Spinal cord (tissue), 10 donors: ENCODE results near the gene PDZD8. TPM values are rescaled to one million over a fixed set of nuclear protein-coding genes. Genes with fewer than 3 reads are reported as not detected.

Source experiments
- DNase-seq, 6 donors: peaks; one replicate each; pipeline versions ENCODE4 v3.0.0 to v3.0.0-alpha.2; 2013 to 2015; ENCODE audit warnings: low spot score in 6 of 6, low read depth in 4 of 6
- H3K27ac ChIP-seq: one replicate; pipeline ENCODE4 v1.5.1; 2013; ENCODE audit warnings: low read depth, low read length, control low read depth
- H3K27me3 ChIP-seq: one replicate; pipeline ENCODE4 v1.6.1; 2013; ENCODE audit warnings: low read length; ENCODE audit not compliant: control insufficient read depth, insufficient read depth
- H3K36me3 ChIP-seq: one replicate; pipeline ENCODE4 v1.6.1; 2013; ENCODE audit warnings: low read length; ENCODE audit not compliant: control insufficient read depth, insufficient read depth
- H3K4me1 ChIP-seq: one replicate; pipeline ENCODE4 v1.6.1; 2013; ENCODE audit warnings: low read length; ENCODE audit not compliant: control insufficient read depth, insufficient read depth
- H3K4me3 ChIP-seq: one replicate; pipeline ENCODE4 v1.5.1; 2013; ENCODE audit warnings: low read depth, low read length, control low read depth
- H3K9me3 ChIP-seq: one replicate; pipeline ENCODE4 v1.6.1; 2013; ENCODE audit warnings: low read length; ENCODE audit not compliant: control insufficient read depth, insufficient read depth
- WGBS: methylation state at CpG from one replicate; pipeline ENCODE4 v1.1.5; 2013; ENCODE audit warnings: missing lambda C conversion rate; ENCODE audit not compliant: insufficient coverage; 5-methylcytosine and 5-hydroxymethylcytosine counted together
- polyA plus RNA-seq, 2 donors: library from polyadenylated mRNA; unstranded; fragments of 120-200 nt; gene quantifications; one replicate each; pipeline ENCODE4 v1.2.1, GENCODE V29; 2013; ENCODE audit not compliant: insufficient read length in 2 of 2
- total RNA-seq, 2 donors: library from RNA; depleted of rRNA in 1 of 2; stranded (reverse); fragments of 120-200 nt in 1 of 2; fragments of >200 nt in 1 of 2; gene quantifications; one replicate each; pipeline versions ENCODE4 v1.2.3 to v1.2.4, GENCODE V29; 2013 to 2014
- donor health status: healthy.

The PDZD8 gene
- total and polyA plus RNA-seq, 4 donors, result 25.2 to 43.6 (median 35.6) TPM

DNA sequence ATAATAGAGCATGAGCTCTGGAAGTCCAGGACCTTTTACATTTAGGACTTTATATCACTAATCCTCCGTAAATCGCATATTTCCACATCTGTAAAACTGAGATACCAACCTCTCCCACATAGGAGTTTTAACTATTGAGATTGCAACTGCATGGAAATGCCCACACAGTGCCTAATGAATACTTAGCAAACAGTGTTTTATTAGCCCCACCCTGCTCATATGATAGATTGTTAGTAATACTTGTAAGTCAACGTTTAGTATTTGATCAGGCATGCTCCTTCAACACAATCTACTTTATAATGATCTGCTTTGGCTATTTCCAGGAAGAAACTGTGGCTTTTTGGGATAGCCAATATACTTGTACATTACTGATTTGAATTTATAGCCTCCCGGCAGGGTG lies 8.5 kb downstream of the PDZD8 start:
- peaks cover 11% of the 10 kb centered on the region for H3K4me1 ChIP-seq
- H3K9me3 ChIP-seq, result no peaks in the 10 kb centered on the region
- no peaks in the 10 kb centered on the region for H3K36me3 ChIP-seq
- no peak for DNase-seq
- H3K4me3 ChIP-seq, result no peak overlapping the region
- WGBS, result 80% methylated on average over 2 of the region's 4 CpGs
- H3K27me3 ChIP-seq, result no peaks in the 10 kb centered on the region
- no peak overlapping the region for H3K27ac ChIP-seq

DNA sequence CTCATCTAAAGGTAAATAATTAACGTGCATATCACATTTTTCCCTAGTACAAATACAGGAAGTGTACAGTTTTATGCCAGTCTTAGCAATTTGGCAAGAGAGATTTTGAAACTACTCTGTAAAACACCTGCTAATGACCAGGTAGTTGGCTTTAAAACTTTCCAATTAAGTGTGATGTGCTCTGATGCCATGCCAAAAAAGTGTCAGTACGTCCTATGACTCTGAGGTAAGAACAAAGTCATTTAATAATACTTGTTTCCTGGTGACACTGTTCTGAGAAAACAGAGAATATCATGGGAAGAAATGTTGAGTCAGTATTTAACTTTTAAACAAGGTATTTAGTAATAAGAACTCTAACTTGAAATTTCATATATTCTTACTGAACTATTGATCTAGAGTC lies 9.6 kb downstream of the PDZD8 start:
- H3K4me1 ChIP-seq, result peaks cover 2% of the 10 kb centered on the region
- H3K27me3 ChIP-seq, result no peaks in the 10 kb centered on the region
- no peak overlapping the region for H3K27ac ChIP-seq
- WGBS, result no CpG with 5 or more reads among the region's 2 CpGs
- H3K9me3 ChIP-seq, result no peaks in the 10 kb centered on the region
- DNase-seq, result no peak
- no peak overlapping the region for H3K4me3 ChIP-seq
- H3K36me3 ChIP-seq, result no peaks in the 10 kb centered on the region

DNA sequence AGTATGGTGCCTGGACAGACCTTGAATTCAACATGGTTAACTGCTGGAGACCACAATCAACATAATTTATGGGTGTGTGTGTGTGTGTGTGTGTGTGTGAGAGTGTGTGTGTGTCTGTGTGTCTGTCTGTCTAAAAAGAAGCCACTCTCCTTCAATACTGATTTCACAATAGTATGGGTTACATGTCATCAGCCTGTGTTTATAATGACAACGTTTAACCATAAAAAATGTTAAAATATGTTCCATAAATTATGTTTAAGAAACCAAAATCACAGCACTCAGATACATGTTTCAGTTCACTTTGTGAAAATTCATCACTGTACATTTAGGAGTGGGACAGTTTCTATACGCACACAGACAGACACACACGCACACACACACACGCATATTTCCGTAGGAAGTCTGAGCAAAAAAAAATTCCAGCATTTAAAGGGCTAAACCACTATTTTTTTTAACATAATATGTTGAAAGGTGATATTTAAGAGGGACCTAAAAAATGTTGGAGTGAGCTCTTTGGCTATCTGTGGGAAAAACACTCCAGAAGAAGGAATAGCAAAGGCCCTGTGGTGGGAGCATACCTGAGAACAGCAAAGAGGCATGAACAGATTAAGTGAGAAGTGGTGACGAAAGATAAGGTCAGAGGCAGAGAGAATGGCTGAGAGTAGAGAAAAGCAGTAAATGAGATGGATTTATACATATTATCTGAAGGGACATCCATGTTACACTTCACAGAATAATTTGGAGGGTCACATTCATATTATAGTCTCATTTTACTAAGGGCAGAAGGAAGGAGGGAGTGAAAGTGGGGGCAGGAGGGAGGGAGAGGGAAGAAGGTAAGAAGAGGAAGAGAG lies 10.9 kb downstream of the PDZD8 start:
- H3K9me3 ChIP-seq, result no peaks in the 10 kb centered on the region
- H3K4me3 ChIP-seq, result no peak overlapping the region
- WGBS, result 100% methylated on average over 1 of the region's 6 CpGs
- no peak overlapping the region for H3K27ac ChIP-seq
- no peaks in the 10 kb centered on the region for H3K36me3 ChIP-seq
- H3K27me3 ChIP-seq, result no peaks in the 10 kb centered on the region
- no peaks in the 10 kb centered on the region for H3K4me1 ChIP-seq
- no peak for DNase-seq

DNA sequence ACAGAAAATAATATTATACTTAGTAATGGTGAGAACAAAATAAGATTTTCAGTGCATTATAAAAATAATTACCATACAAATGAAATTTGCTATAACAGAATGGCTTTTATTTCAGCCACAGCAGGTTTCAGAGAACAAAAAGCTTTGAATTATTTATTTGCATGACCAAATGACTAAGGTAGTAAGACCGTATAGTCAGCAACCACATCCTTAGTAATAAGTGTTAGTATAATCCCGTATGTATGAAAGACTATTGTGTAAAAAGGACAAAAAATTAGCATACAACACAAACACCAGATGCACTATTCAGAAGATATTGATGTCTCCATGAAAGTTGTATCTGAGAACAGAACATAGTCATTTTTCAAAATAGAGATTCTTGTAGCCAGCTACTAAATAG lies 12.2 kb downstream of the PDZD8 start:
- Histone ChIP-seq H3K27me3 (no peaks in the 10 kb centered on the region), H3K36me3 (no peaks in the 10 kb centered on the region), H3K27ac (no peak overlapping the region), H3K9me3 (no peaks in the 10 kb centered on the region), H3K4me1 (no peaks in the 10 kb centered on the region), H3K4me3 (no peak overlapping the region)
- no peak for DNase-seq
- WGBS, result no CpG with 5 or more reads among the region's 2 CpGs

DNA sequence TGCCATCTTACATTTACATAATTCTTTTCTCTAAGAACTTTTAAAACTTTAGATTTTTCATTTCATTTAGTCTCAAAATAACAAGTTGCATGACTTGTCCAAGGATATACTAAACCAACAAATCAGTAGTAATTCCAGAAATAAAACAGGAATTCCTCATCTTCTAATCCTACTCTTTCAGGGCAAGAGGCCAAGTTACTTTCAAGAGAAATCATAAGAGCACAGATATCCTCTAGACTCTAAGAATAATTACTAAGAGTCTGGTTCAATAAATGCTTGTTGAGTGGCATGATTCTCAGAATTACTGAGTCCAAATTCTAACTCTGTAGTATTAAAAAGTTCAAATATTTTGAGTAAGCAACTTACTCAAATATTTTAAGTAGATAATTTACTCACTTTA lies 12.9 kb downstream of the PDZD8 start:
- Histone ChIP-seq H3K9me3 (no peaks in the 10 kb centered on the region), H3K36me3 (no peaks in the 10 kb centered on the region), H3K27ac (no peak overlapping the region), H3K4me1 (no peaks in the 10 kb centered on the region), H3K27me3 (no peaks in the 10 kb centered on the region), H3K4me3 (no peak overlapping the region)
- DNase-seq, result no peak

DNA sequence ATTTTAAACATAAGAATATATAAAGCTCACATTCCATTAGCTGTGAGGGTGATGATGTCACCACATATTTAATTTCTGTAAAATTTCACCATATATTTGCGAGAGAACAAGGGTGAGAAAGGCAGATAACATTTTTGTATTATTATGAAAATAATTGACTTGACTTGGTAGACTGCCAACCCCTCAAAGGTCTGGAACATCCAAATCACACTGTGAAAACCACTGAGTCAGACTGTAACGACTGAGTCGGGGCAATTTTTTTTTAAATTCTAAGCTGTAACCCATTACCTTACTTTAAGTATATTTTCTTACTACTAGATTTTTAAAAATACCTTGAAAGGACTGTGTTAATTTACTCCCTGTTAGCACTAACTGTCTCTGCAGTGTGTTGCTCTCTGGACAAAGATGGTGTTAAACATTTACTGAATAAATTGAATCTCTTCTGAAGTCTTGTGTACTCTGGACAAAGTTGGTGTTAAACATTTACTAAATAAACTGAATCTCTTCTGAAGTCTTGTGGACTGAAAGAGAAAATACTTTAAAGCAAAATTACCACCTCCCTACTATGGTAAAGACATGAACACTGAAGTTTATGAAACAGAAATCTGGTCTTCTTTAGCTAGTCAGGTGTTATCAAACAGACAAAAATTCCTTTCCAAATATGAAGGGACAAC lies 14.1 kb downstream of the PDZD8 start:
- Histone ChIP-seq H3K27me3 (no peaks in the 10 kb centered on the region), H3K4me3 (no peak overlapping the region), H3K9me3 (no peaks in the 10 kb centered on the region), H3K4me1 (no peaks in the 10 kb centered on the region), H3K36me3 (no peaks in the 10 kb centered on the region), H3K27ac (no peak overlapping the region)
- no peak for DNase-seq
- WGBS, result no CpG with 5 or more reads among the region's 3 CpGs

DNA sequence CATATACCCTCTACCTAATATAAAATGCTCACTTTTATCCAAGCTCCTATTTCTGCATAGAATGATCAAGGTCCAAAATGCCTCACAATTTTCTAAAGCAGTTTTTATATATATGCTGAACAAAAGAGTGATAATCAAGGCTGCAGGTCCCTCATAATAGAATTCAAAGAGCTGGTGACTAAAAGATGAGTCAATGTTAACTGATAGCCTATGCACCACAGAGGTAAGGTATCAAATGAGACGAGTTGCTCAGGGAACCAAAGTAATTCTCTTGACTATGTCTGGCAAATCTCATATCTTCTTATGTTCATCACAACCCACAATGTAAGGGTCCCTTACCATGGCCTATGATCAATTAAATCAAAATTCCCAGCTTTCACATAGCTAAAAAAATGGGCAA lies 15.2 kb downstream of the PDZD8 start:
- no peaks in the 10 kb centered on the region for H3K4me1 ChIP-seq
- H3K27me3 ChIP-seq, result no peaks in the 10 kb centered on the region
- H3K4me3 ChIP-seq, result no peak overlapping the region
- H3K27ac ChIP-seq, result no peak overlapping the region
- no peaks in the 10 kb centered on the region for H3K9me3 ChIP-seq
- H3K36me3 ChIP-seq, result no peaks in the 10 kb centered on the region
- WGBS, result no CpG with 5 or more reads among the region's 1 CpG
- DNase-seq, result no peak

DNA sequence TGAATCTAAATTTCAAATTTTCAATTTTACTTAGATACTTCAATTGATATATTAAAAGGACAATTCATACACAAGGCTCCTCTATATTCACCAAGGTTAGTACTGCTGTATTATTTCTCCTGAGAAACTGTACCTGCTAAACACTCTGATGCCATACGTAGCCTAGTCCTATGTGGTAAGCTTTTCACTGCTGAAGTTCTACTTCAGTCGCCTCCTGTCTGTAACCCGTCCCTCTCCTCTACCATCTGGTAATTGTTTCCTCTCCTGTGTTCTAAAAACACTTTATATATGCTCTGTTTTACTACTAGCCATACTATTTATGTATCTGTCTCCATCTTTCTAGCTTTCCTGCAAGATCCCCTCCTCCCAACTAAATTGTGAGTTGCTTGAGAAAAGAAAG lies 20.2 kb downstream of the PDZD8 start:
- Histone ChIP-seq H3K9me3 (no peaks in the 10 kb centered on the region), H3K4me1 (no peaks in the 10 kb centered on the region), H3K4me3 (no peak overlapping the region), H3K36me3 (no peaks in the 10 kb centered on the region), H3K27me3 (no peaks in the 10 kb centered on the region), H3K27ac (no peak overlapping the region)
- 65% methylated on average over 3 of the region's 3 CpGs for WGBS
- no peak for DNase-seq

DNA sequence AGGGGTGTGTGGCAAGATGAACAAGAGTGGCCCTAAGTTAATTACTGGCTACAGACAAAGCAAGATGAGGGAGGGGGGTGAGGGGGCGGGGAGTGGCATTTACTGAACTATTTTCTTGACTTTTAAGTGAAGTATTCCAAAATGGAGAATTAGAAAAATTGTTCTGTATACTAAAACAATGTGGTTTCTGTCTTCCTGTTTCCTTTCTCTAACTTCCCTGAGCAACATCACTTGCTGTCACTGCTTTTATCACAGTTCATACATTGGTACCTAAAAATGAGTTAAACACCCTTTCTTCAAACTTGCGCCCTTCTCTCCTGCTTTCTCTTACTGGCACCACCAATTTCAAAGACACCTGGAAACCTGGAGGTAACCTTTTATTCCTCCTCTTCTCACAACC lies 21.6 kb downstream of the PDZD8 start:
- no peaks in the 10 kb centered on the region for H3K27me3 ChIP-seq
- H3K36me3 ChIP-seq, result no peaks in the 10 kb centered on the region
- WGBS, result 80% methylated on average over 1 of the region's 2 CpGs
- H3K9me3 ChIP-seq, result no peaks in the 10 kb centered on the region
- H3K4me3 ChIP-seq, result no peak overlapping the region
- DNase-seq, result no peak
- no peak overlapping the region for H3K27ac ChIP-seq
- H3K4me1 ChIP-seq, result no peaks in the 10 kb centered on the region

DNA sequence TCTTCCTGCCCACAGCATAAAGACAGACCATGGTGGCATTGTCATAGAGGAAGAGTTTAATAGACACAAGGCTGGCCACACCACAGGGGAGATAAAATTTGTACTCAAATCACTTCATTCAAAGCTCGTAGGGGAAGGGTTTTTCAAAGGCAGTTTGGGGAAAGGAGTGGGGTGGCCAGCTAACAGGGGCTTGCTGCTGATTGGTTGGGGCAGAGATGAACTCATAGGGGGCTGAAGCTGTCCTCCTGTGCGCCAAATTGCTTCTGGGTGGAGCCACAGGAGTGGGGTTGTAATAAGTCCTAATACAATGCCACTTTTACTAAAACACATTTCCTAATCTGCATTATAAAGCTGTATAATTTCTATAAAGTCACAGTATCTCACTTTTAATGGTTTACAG lies 22.5 kb downstream of the PDZD8 start:
- Histone ChIP-seq H3K4me1 (no peaks in the 10 kb centered on the region), H3K4me3 (no peak overlapping the region), H3K36me3 (no peaks in the 10 kb centered on the region), H3K9me3 (no peaks in the 10 kb centered on the region), H3K27ac (no peak overlapping the region), H3K27me3 (no peaks in the 10 kb centered on the region)
- no CpG with 5 or more reads among the region's 2 CpGs for WGBS
- no peak for DNase-seq
